Stimulated activated CD4-positive, alpha-beta T cell treated with anti-CD3 and anti-CD28 coated beads, TNF-alpha, amount 100 ng/mL, for 24 hours (primary cell): ENCODE data around the gene MYOCD.
"Not testable (repeated sequence)": the region's sequence is repeated elsewhere in the genome, so short reads cannot be mapped to it uniquely, and the experiment has no call there.

Experiments
- DNase-seq, 3 experiments: peaks; one replicate each; pipeline ENCODE4 v3.0.0-alpha.2; 2020; ENCODE audit warnings: low read depth in 3 of 3

The MYOCD gene, protein sequence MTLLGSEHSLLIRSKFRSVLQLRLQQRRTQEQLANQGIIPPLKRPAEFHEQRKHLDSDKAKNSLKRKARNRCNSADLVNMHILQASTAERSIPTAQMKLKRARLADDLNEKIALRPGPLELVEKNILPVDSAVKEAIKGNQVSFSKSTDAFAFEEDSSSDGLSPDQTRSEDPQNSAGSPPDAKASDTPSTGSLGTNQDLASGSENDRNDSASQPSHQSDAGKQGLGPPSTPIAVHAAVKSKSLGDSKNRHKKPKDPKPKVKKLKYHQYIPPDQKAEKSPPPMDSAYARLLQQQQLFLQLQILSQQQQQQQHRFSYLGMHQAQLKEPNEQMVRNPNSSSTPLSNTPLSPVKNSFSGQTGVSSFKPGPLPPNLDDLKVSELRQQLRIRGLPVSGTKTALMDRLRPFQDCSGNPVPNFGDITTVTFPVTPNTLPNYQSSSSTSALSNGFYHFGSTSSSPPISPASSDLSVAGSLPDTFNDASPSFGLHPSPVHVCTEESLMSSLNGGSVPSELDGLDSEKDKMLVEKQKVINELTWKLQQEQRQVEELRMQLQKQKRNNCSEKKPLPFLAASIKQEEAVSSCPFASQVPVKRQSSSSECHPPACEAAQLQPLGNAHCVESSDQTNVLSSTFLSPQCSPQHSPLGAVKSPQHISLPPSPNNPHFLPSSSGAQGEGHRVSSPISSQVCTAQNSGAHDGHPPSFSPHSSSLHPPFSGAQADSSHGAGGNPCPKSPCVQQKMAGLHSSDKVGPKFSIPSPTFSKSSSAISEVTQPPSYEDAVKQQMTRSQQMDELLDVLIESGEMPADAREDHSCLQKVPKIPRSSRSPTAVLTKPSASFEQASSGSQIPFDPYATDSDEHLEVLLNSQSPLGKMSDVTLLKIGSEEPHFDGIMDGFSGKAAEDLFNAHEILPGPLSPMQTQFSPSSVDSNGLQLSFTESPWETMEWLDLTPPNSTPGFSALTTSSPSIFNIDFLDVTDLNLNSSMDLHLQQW

DNA sequence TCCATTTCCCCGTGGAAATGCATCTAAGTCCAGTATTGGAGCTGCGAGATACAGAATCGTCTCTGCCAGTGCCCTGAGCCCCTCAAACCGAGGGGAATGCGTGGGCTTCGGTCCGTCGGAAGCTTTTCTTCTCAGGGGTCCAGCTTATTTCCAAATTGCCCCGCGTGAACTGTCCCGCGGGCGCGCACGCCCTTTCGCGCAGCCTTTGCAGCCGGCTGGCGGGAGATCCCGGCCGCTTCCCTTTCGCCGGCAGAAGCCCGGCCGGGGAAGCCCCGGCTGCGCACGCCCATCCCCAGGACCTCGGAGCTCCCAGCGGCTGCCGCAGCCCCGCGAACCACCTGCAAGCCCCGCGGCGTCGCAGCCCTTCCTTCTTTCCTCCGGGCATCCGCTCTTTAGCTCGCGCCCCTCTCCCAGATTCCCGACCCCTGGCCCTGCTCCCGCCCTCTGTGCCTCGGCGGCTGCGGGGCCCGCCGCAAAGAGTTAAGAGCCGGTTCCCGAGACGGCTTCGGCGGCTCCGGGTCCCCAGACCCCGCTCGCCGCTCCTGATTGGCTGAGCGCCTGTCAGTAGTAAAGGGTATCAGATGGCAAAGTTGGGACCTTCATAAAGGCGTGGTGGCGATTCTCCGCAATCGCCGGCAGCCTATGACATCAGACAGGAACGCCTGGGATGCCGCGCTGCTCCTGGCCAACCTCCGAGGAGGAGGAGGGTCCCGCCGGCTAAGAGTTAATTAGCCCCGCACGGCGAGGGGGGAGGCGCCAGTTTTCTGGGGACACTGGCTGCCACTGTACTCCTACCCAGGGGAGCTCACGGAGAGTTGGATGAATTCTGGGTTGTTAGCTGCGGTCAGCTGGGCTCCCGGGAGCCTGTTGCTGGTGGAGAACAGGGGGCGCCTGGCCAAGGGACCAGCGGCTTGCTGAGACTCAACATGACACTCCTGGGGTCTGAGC, at the start of gene MYOCD:
Gene MYOCD, plus strand, starts transcription at position 628 of the 948 bp plus-strand sequence. Its CDS starts 299 bp downstream, at position 927.
- DNase-seq = no peak

DNA sequence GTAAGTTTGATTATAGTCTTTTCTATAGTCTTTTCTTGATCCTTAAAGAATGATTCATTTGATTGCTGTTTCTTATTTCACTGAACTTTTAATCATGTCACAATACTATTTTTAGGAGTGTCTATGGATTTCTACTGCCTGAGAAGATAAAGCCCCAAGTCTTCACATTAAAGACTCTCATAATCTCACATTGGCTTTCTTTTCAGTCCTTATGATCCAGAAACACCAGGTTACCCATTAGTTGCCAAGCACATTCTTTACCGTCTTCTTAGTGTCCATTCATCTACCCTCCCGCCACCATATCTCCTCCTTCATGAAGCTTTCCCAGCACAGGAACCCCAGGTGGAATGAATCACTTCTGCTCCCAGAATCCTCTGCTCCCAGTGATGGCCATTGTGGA, 49.5 kb upstream of the MYOCD start:
- DNase-seq = no peak

DNA sequence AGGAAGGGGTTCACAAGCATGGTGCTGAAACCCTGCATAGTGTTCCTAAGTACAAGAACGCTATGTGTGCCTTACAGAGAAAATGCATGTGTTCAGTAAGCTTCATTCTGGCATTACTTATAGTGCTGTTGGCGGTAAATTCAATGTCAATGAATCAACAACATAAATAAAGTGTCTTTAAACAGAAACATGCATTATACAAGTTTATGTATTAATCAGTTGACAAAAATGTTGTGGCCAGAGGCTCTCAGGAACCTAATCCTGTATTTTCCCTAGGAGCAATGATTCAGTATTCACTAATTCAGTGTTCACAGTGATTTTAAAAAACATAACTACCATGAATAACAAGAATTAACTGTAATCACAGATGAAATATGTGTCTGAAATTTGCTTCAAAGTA, 47.1 kb upstream of the MYOCD start:
- no peak for DNase-seq

DNA sequence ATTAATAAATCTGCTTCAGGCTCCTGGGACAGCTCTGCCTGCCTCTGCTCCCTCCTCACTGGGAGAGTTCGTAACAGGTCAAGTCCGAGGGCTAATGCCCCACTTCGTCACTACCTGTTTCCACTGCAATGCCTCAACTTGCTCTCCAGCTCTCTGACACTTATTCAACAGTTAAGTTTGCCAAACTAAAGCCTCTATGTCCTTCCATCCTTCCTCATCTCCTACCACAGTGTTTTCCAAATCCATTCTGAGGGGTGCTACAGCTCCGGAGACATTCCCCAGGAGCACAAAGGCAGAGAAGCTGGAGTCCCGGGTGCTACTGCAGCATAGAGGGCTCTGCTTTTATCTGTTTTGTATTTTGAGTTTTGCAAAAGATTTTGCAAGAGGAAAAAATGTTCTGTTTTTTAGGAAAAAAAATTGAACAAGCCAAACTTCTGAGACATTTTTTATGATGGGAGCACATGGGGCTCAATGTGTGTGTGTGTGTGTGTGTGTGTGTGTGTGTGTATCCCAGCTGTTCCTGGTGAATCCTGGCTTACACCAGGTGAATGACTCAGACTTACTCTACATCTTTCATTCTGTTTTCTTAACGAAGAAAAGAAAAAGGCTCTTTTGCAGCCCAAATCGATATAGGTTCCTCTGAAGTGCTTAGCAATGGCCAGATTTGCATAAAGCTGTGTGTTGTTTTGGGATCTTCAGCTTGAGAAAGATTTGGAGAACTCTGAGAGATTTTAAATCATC, 46.1 kb upstream of the MYOCD start:
- DNase-seq = no peak

DNA sequence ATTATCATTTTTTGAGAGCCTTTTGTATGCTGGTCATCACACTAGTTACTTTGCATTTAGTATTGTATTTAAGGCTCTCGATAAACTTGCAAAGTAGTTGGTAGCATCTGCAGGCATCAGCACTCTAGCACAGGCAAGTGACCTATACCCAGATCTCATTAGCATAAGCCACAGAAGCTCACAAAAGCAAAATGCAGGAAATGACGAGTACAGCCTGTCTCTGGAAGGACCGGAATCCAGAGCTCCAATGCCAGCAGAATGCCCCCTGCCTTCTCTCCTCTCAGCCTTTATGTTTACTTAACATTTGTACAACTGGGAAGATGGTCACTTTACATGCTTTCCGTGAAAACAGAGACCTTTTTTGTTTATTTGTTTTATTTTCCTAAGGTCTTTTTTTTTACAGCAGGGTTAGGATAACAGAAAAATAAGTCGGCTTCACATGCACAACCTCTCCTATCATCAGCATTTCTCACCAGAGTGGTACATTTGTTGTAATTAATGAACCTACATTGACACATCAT, 45.4 kb upstream of the MYOCD start:
- DNase-seq = no peak

DNA sequence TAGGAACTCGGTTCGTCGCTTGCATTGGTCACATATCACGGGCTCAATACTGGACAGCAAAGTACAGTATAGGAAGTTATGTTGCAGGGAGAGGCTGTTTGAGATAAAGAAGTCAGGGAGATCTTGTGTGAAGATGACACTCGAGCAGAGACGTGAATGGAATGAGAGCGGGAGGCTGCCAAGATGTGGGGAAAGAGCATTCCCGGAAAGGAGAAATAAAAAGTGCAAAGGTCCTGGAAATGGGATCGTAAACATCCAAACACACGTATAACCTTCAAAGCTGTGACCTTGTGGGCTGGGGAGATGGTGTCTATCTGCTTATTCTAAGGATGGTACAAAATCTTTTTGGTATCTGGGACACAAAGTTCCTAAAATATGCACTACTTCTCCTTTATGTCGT, 43.0 kb upstream of the MYOCD start:
- DNase-seq = no peak

DNA sequence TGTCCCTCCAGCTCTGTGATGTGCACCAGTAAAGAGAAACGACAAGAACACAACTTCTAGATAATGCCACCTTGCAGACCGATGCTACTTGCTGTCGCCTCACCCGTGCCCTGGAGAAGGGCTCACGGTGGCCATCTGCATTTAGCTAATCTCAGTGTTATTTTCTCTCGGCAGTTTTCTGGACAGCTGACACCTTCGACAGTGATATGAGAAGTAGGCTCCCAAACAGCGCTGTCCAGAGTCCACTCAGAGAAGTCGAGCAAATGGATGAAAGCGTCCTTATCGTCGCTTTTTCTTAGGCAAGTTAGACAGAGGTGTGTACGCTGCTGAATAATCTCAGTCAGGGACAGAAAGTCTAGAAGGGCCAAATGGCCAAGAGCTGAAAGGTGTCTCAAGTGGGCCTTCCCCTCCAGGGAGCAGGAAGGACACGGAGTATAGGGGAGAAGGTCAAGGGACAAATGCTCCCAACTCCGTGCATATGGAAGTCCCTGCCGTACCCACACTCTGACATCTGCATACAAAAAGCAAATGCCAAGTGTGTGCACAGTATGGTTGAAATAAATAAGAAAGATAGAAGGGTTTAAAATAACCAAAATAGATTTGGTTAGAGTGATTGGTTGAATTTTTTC, 42.4 kb upstream of the MYOCD start:
- no peak for DNase-seq

DNA sequence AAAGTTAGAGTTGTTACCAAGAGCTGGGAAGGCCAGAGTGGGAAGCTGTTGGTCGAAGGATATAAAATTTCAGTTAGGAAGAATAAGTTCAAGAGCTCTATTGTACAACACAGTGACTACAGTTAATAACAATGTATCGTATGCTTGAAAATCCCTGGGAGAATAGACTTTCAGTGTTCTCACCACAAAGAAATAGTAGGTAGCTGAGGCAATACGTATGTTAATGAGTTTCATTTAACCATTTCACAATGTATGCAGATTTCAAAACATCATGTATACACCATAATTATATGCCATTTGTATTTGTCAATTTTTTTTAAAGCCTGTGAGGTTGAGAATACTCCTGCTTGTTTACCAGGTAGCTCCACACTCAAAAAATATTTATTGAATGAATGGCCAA, 41.5 kb upstream of the MYOCD start:
- DNase-seq = no peak

DNA sequence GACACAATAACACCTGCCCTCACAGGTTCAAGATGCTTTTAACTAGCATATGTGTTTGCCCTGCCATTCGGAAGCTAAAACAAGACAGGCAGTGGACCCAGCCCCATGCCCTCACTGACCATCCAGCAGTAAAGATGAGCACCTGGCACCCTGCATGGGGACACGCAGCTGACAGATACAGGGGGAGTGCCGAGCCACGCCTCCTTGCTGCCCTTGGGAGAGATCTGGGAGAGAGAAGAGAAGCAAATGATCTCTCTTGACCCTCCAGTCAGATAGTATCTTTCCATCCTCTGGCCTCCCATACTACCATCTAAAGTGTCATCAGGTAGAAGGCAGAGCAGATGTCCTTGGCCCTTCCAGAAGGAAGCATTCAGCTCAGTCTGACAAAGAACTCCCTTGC, 40.6 kb upstream of the MYOCD start:
- DNase-seq = no peak

DNA sequence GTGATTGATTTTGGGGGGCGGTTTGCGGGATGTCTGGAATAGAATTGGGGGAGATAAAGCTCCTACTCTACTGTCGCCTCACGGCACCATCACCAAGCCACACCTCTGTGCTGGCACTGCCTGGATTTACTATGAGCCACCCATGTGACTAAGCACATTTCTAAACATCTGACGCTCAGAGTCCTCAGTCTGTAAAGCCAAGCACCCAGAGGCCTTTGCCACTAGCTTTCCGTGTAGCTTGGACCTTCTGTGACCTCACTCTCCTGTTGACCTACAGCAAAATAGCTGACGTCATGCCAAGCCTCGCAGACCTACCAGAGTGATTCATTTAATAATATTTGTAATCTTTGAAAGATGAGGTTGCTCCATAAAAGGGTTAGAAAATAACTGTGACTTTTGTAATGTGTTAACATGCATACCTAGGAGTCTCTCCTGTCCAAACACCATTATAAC, 38.5 kb upstream of the MYOCD start:
- DNase-seq = no peak

DNA sequence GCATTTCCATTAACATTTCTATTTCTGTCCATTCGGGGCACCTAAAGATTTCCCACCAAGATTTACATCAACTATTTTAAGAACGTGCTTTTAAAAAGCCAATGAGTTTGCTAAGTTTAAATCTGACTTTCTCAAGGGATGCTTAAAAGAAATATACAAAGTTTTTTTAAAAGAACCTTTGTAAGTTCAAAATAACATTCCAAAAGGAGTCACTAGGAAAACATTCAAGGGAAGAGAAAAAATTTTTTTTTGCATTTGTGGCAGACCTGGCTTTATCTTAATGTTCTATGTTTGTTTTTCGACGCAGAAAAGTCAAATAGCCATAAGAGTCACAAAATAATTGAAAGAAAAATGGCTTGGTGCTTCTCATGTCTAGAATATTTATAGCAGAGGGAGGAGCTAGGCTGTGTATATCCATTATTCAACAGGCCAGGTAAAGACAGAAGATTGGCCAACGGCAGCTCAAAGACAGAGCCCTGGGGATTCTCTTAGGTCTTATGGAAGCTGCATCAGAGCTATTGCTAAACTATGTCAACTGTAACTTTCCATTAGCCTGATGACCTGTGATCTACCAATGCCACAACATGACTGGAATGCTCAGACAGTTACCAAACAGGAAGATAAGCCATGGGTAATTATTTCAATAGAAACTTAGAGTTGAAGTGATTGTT, 37.8 kb upstream of the MYOCD start:
- no peak for DNase-seq

DNA sequence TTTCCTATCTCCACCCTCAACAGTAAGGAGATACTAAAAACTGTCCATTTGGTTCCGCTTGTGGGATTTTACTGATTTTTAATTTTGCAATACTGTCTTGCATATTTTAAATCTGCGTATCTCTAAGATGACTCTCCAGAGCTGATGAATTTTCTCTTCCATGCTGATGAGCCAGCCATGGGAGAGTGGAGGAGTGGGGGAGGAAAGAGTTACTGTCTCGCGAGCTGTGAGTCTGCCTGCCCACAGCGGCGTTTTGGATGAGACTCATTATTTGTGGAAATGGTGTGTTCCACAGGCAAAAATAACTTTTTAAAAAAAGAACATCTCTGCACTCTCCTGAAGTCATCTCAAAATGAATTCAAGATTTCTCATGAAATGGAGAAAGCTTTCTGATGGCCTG, 34.6 kb upstream of the MYOCD start:
- DNase-seq = no peak

DNA sequence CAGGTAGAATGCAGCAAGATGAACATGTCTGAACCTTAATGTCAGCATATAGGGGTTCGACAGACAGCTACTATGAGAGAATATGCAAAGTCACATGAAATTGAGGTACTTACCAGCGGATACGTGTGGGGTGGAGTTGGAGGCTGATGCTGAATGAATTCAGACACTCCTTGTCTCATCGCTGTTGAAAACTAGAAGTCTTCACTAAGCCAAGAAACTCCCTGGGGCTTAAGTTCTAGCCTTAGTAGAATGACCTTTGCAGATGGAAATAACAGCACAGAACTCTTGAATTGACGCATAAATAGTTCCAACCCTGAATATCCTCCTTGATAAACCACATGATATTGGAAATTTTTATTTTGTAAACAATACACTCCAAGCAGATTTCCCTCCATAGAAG, 32.9 kb upstream of the MYOCD start:
- no peak for DNase-seq

DNA sequence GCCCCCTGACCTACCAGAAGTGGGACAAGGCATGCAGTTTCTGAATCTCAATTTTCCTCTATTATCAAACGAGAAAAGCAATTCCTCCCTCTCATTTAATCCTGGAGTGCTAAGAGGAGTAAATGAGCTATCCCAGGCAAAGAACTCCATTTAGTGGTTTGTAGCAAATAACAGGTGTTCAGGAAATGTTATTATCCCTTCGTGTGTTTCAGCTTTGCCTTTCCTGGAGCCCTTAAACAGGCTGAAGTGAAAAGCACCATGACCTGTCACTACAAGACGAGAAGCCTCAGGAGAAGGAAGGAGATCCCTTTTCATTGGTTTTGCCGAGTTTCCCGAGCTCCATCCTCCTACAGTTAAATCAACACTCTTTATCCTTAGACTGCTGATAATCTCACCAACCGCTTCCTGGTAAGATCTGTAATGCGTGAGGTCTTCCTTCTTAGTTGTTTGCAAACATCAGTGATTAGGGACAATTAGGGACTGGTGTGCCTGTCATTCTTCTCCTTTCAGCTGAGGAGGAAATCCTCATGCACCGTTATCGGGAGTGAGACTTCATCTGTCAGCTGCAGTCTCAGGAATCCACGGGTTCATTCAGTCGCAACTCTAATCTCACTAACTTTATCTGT, 30.8 kb upstream of the MYOCD start:
- no peak for DNase-seq

DNA sequence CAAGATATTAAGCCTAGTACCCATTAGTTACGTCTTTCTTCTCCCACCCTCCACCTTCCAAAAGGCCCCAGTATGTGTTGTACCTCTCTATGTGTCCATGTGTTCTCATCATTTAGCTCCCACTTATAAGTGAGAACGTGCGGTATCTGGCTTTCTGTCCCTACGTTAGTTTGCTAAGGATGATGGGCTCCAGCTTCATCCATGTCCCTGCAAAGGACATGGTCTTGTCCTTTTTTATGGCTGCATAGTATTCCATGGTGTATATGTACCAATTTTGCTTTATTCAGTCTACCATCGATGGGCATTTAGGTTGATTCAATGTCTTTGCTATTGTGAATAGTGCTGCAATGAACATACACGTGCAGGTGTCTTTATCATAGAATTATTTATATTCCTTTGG, 29.7 kb upstream of the MYOCD start:
- DNase-seq = not testable (repeated sequence)

DNA sequence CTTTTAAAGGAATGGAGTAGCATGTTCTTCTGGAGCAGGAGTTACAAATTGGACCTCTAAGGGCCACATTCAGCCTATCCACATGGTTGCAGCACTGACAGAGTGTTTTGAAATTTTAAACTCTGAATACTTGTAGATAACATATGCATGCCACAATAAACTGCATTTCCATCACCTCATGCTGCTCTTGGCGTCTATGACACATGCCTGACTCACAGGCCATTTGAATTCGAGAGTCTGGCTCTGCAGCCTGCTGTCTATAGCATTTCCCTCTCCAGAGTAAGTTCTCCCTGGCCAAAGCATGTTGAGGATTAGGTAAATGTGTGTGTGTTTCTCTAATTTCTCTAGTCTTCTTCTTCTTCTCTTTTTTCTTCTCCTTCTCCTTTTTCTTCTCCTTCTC, 28.7 kb upstream of the MYOCD start:
- DNase-seq = no peak

DNA sequence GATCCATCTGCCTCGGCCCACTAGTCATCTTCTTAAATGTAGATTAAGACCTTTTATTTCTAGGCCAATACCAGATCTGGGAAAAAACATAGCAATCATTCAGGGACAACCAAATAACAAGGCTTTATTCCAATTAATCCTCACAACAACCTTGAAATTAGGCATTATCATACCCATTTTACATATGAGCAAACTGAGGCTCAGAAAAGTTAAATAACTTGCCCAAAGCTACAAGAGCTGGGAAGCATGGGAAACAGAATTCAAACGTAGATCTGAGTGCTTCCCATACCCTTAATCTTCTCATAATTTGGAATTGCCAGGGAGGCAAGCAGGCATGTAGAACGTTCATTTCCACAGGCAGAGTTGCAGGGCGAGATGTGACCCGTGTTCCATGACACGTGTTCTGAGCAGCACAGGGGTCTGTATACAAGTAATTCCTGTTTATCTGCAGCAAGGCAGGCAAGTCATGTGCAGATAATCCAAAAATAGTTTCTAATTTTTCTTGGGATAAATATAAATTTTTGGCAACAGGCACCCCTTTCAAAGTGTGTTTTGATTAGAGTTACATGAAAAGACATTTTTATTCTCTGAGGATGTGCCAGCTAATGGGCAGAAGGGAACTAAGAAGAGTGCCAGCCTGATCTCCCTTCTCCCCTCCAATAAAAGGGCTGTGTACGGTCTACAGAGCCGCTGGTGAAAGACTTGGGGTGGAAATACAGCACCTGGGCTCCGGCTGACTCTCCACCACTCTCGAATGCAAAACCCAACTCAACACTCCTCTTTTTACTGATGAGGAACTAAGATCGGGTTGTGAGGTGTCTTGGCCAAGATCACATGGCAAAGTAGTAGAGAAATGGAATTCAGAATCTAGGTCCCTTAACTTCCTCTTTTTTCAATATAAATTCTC, 27.7 kb upstream of the MYOCD start:
- no peak for DNase-seq

DNA sequence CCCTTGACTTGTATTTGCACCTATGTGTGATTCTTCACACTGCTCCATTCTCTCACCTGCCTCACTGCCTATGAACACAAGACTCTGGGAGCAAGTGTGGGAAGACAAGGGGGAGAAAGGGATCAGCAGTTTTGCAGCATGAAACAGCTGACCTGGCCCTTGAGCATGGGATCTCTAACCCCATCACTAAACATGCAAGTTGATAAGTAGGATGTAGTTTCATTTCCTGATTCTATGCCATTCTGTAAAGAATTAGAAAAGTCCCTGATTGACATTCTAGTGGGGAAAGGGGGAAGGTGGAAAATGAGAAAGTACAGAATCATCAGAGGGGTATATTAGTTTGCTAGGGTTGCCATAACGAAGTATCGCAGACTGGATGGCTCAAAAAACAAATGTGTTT, 25.3 kb upstream of the MYOCD start:
- no peak for DNase-seq
